IPS-20b (cell line): ENCODE measurements around the gene DUSP16.
"Not testable (repeated sequence)": the region's sequence is repeated elsewhere in the genome, so short reads cannot be mapped to it uniquely, and the experiment has no call there.

Source experiments
- H3K27ac ChIP-seq: one replicate; pipeline ENCODE4 v1.5.1; 2013; ENCODE audit warnings: low read length
- H3K27me3 ChIP-seq: 2 replicates; pipeline ENCODE4 v1.6.1; 2013; ENCODE audit warnings: mild to moderate bottlenecking, low read length, inconsistent platforms; ENCODE audit not compliant: insufficient read depth
- H3K36me3 ChIP-seq: 2 replicates; pipeline ENCODE4 v1.6.1; 2013; ENCODE audit warnings: low read depth, mild to moderate bottlenecking, inconsistent platforms, low read length, moderate library complexity; ENCODE audit not compliant: insufficient read depth
- H3K4me1 ChIP-seq: 2 replicates; pipeline ENCODE4 v1.6.1; 2013; ENCODE audit warnings: mild to moderate bottlenecking, control low read depth, inconsistent platforms, low read length, moderate library complexity; ENCODE audit not compliant: insufficient read depth
- H3K4me3 ChIP-seq: 2 replicates; pipeline ENCODE4 v1.5.1; 2013; ENCODE audit warnings: mild to moderate bottlenecking, low read length, inconsistent platforms
- H3K9ac ChIP-seq: 2 replicates; pipeline ENCODE4 v1.6.1; 2013; ENCODE audit warnings: low read depth, mild to moderate bottlenecking, inconsistent platforms, low read length, moderate library complexity
- H3K9me3 ChIP-seq: 2 replicates; pipeline ENCODE4 v1.6.1; 2013; ENCODE audit warnings: mild to moderate bottlenecking, low read depth, low read length, inconsistent platforms; ENCODE audit not compliant: insufficient read depth

Gene DUSP16

GRCh38 chr12:12528361-12529270, 34.0 kb downstream of the DUSP16 start:
- no peaks in the 10 kb centered on the region for H3K9me3 ChIP-seq
- no peaks in the 10 kb centered on the region for H3K27me3 ChIP-seq
- no peak overlapping the region for H3K27ac ChIP-seq
- no peak overlapping the region for H3K4me3 ChIP-seq
- H3K36me3 ChIP-seq = peaks cover 10% of the 10 kb centered on the region
- peaks cover 14% of the 10 kb centered on the region; the same call in 1 of the 2 replicates for H3K4me1 ChIP-seq
- H3K9ac ChIP-seq = no peak overlapping the region

DNA sequence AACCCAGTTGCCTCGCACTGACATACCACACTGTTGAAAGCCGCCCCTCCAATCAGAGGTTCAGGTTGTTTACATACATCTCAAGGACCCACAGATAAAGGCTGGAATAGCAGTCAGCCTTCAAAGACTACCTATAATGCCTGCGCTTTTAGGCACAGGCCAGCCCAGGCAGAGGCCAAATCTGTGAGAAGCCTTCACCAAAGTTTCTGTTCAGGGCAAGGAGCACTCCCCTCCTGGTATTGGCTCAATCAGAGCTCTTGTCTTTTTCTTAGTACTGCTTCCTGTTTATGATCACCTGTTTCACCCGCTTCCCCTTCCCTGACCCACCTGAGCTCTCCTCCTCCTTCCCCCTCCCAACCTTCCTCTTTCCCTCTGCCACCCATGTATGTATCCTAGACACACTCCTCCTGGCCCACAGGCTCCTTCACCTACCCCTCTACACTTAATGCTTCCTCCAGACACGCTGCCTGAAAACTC, 34.8 kb downstream of the DUSP16 start:
- Histone ChIP-seq H3K27me3 (no peaks in the 10 kb centered on the region), H3K9me3 (no peaks in the 10 kb centered on the region), H3K9ac (no peak overlapping the region), H3K4me1 (peaks cover 14% of the 10 kb centered on the region; the same call in 1 of the 2 replicates), H3K4me3 (no peak overlapping the region), H3K36me3 (peaks cover 10% of the 10 kb centered on the region), H3K27ac (no peak overlapping the region)

DNA sequence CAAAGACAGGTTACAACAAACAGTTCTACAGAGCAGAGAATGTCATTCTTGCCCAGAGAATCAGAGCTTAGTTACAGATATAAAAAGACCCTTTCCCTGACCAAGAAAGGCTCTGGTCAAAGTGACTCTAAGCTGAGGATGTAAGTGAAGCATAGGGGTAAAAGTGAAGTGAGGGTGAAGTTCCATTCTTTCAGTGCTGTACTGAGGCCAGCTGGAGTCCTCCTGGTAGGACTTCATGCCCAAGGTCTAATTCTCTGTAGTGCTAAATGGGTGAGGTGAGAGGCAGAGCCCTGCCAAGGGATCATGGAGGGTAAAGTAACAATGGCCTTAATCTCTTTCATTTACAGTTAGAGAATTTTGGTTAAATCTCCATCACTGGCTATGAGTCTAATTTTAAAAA, 38.5 kb downstream of the DUSP16 start:
- no peak overlapping the region for H3K4me3 ChIP-seq
- H3K27ac ChIP-seq = no peak overlapping the region
- peaks cover 22% of the 10 kb centered on the region for H3K36me3 ChIP-seq
- no peak overlapping the region for H3K9ac ChIP-seq
- H3K27me3 ChIP-seq = no peaks in the 10 kb centered on the region
- H3K4me1 ChIP-seq = peaks cover 31% of the 10 kb centered on the region
- H3K9me3 ChIP-seq = no peaks in the 10 kb centered on the region

GRCh38 chr12:12523229-12523628, 39.4 kb downstream of the DUSP16 start:
- peaks cover 30% of the 10 kb centered on the region for H3K36me3 ChIP-seq
- H3K9me3 ChIP-seq = no peaks in the 10 kb centered on the region
- H3K4me1 ChIP-seq = peaks cover 34% of the 10 kb centered on the region
- no peak overlapping the region for H3K9ac ChIP-seq
- H3K4me3 ChIP-seq = no peak overlapping the region
- no peaks in the 10 kb centered on the region for H3K27me3 ChIP-seq
- no peak overlapping the region for H3K27ac ChIP-seq

GRCh38 chr12:12522657-12523056, 40.0 kb downstream of the DUSP16 start:
- peaks cover 30% of the 10 kb centered on the region for H3K4me1 ChIP-seq
- not testable (repeated sequence) for H3K4me3 ChIP-seq, H3K27ac ChIP-seq

DNA sequence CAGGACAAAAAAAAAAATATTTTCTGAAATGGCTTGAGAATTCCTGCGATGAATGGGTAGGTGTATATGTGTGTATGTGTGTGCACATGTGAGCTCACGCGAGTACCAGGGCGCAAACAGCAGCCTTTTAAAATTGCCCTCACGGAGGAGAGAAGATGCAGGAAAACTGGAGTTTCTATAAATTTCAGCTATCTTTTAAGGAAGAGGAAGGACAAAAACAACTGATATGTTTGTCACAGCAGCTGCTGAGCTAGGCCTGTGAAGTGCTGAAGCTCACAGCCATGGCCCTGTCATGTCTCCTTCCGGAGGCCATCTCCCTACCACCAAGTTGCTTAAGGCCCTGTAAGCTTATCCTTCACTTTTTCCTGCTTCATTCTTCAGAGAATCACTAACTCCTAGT, 40.8 kb downstream of the DUSP16 start:
- Histone ChIP-seq H3K27ac (no peak overlapping the region), H3K36me3 (peaks cover 44% of the 10 kb centered on the region), H3K4me1 (peaks cover 25% of the 10 kb centered on the region), H3K9me3 (no peaks in the 10 kb centered on the region), H3K4me3 (no peak overlapping the region), H3K27me3 (no peaks in the 10 kb centered on the region), H3K9ac (peak overlapping the region; percentile 38; the same call in 1 of the 2 replicates)

More at GRCh38 chr12:12522657-12523056, 40.0 kb downstream of the DUSP16 start:
- peaks cover 36% of the 10 kb centered on the region for H3K36me3 ChIP-seq
- not testable (repeated sequence) for H3K9ac ChIP-seq, H3K27me3 ChIP-seq, H3K9me3 ChIP-seq

DNA sequence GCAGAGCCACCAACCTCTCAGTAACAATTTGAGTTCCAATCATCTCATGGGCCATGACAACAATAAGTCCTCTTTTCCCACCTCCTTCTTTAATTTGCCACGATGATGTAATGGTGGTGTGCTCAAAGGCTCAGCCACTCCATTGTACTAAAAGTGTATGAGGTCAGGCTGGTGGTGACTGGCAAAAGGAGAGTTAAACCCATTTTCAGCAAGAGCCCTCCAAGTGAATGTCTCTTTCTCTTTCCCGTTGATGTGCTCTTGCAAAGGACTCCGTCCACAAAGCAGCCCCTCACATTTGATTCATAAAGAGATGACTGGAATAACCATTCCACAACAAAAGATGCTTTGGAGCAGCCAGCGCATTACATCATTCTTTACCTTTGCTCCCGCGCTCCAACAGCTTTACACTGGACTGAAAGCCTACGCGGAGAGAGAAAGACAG, 41.6 kb downstream of the DUSP16 start:
- Histone ChIP-seq H3K9ac (no peak overlapping the region), H3K27me3 (no peaks in the 10 kb centered on the region), H3K36me3 (peaks cover 52% of the 10 kb centered on the region), H3K9me3 (no peaks in the 10 kb centered on the region), H3K4me3 (no peak overlapping the region), H3K27ac (no peak overlapping the region), H3K4me1 (peaks cover 21% of the 10 kb centered on the region)

DNA sequence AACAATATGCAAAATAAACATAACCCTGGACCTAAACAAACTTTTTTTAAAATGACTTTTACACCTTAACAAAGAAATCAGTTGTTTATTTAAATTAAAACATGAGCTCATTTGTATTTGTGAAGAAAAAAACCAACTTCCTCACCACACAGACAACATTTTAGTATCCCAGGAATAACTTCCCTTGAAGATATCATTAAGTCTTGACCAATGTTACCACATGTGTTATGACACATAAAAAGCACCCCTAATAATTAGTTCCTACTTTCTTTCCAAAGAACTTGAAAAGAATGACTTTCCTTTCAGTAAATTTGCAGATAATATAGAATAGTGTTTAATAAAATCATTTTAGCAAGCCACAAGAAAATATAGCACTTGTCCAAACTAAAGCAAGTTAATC, 42.4 kb downstream of the DUSP16 start:
- Histone ChIP-seq H3K27me3 (no peaks in the 10 kb centered on the region), H3K27ac (no peak overlapping the region), H3K4me1 (peaks cover 21% of the 10 kb centered on the region), H3K9ac (no peak overlapping the region), H3K4me3 (no peak overlapping the region), H3K36me3 (peaks cover 54% of the 10 kb centered on the region), H3K9me3 (no peaks in the 10 kb centered on the region)

GRCh38 chr12:12519354-12519998, 43.2 kb downstream of the DUSP16 start:
- Histone ChIP-seq H3K4me1 (peaks cover 23% of the 10 kb centered on the region), H3K27me3 (no peaks in the 10 kb centered on the region), H3K9ac (no peak overlapping the region), H3K4me3 (no peak overlapping the region; the same call in 1 of the 2 replicates), H3K9me3 (no peaks in the 10 kb centered on the region), H3K27ac (no peak overlapping the region), H3K36me3 (peaks cover 54% of the 10 kb centered on the region)

DNA sequence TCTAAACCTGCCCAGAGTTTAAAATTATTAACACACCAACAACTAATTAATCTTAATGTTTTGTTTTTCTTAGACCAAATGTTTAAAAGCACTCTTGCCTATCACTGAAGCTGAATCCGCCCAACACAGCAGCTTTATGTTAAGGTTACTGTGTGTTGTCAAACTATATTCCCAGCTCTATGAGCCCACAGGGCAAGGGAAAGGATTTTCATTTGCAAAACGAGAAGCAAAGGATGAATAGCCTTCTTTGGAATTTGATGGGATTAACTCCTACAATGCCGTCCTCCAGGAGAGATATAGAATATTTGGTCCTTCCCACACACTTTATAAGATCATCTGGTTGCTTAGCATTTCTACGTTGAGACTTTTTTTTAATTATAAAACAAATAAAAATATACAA, 43.7 kb downstream of the DUSP16 start:
- no peaks in the 10 kb centered on the region for H3K9me3 ChIP-seq
- no peaks in the 10 kb centered on the region for H3K27me3 ChIP-seq
- peaks cover 28% of the 10 kb centered on the region for H3K4me1 ChIP-seq
- H3K4me3 ChIP-seq = no peak overlapping the region
- H3K9ac ChIP-seq = no peak overlapping the region
- peaks cover 59% of the 10 kb centered on the region for H3K36me3 ChIP-seq
- no peak overlapping the region for H3K27ac ChIP-seq

DNA sequence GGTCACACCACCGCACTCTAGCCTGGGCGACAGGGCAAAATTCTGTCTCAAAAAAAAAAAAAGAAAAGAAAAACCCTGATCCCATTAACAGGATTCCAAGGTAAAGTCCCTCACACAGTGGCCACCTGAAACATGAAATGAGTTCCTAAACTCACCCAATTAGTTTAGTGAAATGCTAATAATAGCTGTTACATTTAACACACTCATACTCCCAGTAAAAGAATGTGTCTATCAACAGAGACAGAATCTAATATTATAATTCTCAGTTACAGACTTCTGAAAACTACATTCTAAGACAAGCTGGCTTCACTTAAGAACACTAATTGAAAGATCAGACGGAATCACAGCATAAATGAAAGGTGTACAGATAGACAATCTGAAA, 44.2 kb downstream of the DUSP16 start:
- Histone ChIP-seq H3K9me3 (no peaks in the 10 kb centered on the region), H3K4me3 (no peak overlapping the region), H3K9ac (no peak overlapping the region), H3K27ac (no peak overlapping the region), H3K36me3 (peaks cover 62% of the 10 kb centered on the region), H3K4me1 (peaks cover 32% of the 10 kb centered on the region), H3K27me3 (no peaks in the 10 kb centered on the region)
